Measurements from ENCODE around the gene ZNF70. TPM values are rescaled to one million over a fixed set of nuclear protein-coding genes. Genes with fewer than 3 reads are reported as not detected.

The ZNF70 gene
- total RNA-seq, 1 experiment from 2014 or later = 5.4 TPM

DNA sequence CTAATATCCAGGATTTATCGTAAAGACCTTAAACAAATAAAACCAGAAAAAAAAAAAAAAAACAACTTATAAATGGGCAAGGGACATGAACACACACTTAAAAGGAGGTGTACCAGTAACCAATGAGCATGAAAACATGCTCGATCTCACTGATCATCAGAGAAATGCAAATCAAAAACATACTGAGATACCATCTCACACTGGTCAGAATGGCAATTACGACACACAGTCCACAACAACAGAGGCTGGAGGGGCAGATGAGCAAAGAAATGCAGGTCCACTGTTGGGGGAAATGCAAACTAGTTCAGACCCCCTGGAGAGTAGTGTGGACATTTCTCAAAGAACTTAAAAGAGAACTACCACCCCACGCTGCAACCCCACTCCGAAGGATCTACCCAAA lies 46.9 kb downstream of the ZNF70 start:
- Mint-ChIP-seq H3K27ac (ENCODE audit: unreplicated experiment) (no peak overlapping the region), H3K36me3 (ENCODE audit: insufficient read depth, unreplicated experiment) (peaks cover 65% of the 10 kb centered on the region)
- POLR2A ChIA-PET = no interaction called here

DNA sequence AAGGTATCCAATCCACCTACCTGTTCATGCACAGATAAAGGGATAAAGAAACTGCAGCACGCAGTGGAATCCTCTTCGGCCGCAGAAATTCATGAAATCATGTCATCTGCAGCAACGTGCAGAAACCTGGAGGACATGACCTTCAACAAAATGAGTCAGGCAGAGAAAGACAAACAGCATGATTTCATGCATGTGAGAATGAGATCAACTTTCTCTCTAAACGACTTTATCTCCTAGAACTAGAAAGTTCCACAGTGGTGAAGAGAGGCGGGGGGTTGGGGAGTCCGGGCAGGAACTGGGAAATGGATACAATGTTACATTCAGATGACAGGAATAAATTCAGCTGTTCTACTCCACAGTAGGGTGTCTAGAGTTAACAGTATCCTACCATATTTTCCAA lies 50.2 kb downstream of the ZNF70 start:
- ChIA-PET CTCF (no interaction called here), POLR2A (no interaction called here)
- TF ChIP-seq, protein P1, sequence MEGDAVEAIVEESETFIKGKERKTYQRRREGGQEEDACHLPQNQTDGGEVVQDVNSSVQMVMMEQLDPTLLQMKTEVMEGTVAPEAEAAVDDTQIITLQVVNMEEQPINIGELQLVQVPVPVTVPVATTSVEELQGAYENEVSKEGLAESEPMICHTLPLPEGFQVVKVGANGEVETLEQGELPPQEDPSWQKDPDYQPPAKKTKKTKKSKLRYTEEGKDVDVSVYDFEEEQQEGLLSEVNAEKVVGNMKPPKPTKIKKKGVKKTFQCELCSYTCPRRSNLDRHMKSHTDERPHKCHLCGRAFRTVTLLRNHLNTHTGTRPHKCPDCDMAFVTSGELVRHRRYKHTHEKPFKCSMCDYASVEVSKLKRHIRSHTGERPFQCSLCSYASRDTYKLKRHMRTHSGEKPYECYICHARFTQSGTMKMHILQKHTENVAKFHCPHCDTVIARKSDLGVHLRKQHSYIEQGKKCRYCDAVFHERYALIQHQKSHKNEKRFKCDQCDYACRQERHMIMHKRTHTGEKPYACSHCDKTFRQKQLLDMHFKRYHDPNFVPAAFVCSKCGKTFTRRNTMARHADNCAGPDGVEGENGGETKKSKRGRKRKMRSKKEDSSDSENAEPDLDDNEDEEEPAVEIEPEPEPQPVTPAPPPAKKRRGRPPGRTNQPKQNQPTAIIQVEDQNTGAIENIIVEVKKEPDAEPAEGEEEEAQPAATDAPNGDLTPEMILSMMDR (IDR thresholded peaks at IDR 0.05; ENCODE audit: insufficient read depth in 1 of 2, low read depth in 1 of 2, low read length in 1 of 2, severe bottlenecking in 1 of 2, unreplicated experiment in 1 of 2) = no peak
- intact Hi-C loops (cut with micrococcal nuclease; ENCODE audit: unreplicated experiment) = no loop called here
- no TSS peak for BruUV-seq (replicated peaks)
- H3K27me3 Mint-ChIP-seq (ENCODE audit: insufficient read depth, unreplicated experiment) = no peaks in the 10 kb centered on the region
- H3K36me3 Mint-ChIP-seq (ENCODE audit: insufficient read depth, unreplicated experiment) = peaks cover 41% of the 10 kb centered on the region
- H3K9me3 ChIP-seq = no peaks in the 10 kb centered on the region
- no peaks in the 10 kb centered on the region for H3K4me1 ChIP-seq
- no peaks in the 10 kb centered on the region for H3K27me3 ChIP-seq (replicated peaks; ENCODE audit: control insufficient read depth, insufficient read depth, low read length)
- H3K4me1 Mint-ChIP-seq (ENCODE audit: low read depth, unreplicated experiment) = no peaks in the 10 kb centered on the region
- no peak for DNase-seq
- no peak overlapping the region for H3K27ac Mint-ChIP-seq (ENCODE audit: unreplicated experiment)
- H3K4me3 ChIP-seq (ENCODE audit: low read depth, low read length) = no peak overlapping the region
- H3K36me3 ChIP-seq (ENCODE audit: control insufficient read depth, insufficient read depth, low read length) = no peaks in the 10 kb centered on the region; the same call in 1 of the 2 replicates
- no peaks in the 10 kb centered on the region for H3K9me3 Mint-ChIP-seq (ENCODE audit: unreplicated experiment)
- H3K4me3 Mint-ChIP-seq (ENCODE audit: unreplicated experiment) = no peak overlapping the region

More for the DNA sequence above, 46.9 kb downstream of the ZNF70 start:
- H3K27me3 Mint-ChIP-seq (ENCODE audit: insufficient read depth, unreplicated experiment) = no peaks in the 10 kb centered on the region
- Histone ChIP-seq H3K27me3 (replicated peaks; ENCODE audit: control insufficient read depth, insufficient read depth, low read length) (no peaks in the 10 kb centered on the region), H3K4me1 (no peaks in the 10 kb centered on the region), H3K36me3 (ENCODE audit: control insufficient read depth, insufficient read depth, low read length) (no peaks in the 10 kb centered on the region), H3K4me3 (ENCODE audit: low read depth, low read length) (no peak overlapping the region), H3K9me3 (no peaks in the 10 kb centered on the region)
- H3K9me3 Mint-ChIP-seq (ENCODE audit: unreplicated experiment) = no peaks in the 10 kb centered on the region
- no peak overlapping the region for H3K4me3 Mint-ChIP-seq (ENCODE audit: unreplicated experiment)
- TF ChIP-seq, protein P1 (IDR thresholded peaks at IDR 0.05; ENCODE audit: insufficient read depth in 1 of 2, low read depth in 1 of 2, low read length in 1 of 2, severe bottlenecking in 1 of 2, unreplicated experiment in 1 of 2) = no peak
- no peaks in the 10 kb centered on the region for H3K4me1 Mint-ChIP-seq (ENCODE audit: low read depth, unreplicated experiment)
- intact Hi-C loops (cut with micrococcal nuclease; ENCODE audit: unreplicated experiment) = no loop called here
- DNase-seq = no peak
- CTCF ChIA-PET = no interaction called here
- BruUV-seq (replicated peaks) = no TSS peak

DNA sequence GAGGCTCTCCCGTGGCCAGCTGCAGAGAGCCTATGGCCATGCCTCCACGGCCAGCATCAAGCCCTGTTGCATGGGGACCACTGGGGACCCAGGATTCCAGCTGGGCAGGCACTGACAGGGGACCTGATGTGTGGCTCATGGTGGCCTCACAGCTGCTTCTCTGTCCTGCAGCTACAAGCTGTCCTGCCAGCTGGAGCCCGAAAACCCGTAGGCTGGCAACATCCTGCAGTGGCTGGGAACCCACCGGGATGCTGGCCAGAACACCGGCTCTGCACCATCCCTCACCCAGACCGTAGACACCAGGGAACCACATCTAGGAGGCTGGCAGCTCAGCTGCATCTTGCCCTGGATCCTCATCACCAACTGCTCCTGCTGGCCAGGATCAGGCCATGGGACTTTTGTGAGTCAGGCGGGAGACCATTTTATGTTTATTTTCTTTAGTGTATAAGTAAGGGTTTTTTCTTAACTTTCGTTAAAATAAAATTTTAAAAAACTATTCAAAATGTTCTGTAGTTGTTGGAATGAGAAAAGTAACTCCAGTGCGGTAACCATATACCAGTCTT lies 52.2 kb downstream of the ZNF70 start:
- ChIA-PET CTCF (no interaction called here), POLR2A (no interaction called here)
- Mint-ChIP-seq H3K4me3 (ENCODE audit: unreplicated experiment) (no peak overlapping the region), H3K27me3 (ENCODE audit: insufficient read depth, unreplicated experiment) (no peaks in the 10 kb centered on the region), H3K27ac (ENCODE audit: unreplicated experiment) (no peak overlapping the region), H3K36me3 (ENCODE audit: insufficient read depth, unreplicated experiment) (peaks cover 36% of the 10 kb centered on the region), H3K9me3 (ENCODE audit: unreplicated experiment) (no peaks in the 10 kb centered on the region), H3K4me1 (ENCODE audit: low read depth, unreplicated experiment) (no peaks in the 10 kb centered on the region)
- no TSS peak for BruUV-seq (replicated peaks)
- Histone ChIP-seq H3K4me3 (ENCODE audit: low read depth, low read length) (no peak overlapping the region), H3K4me1 (no peaks in the 10 kb centered on the region), H3K27me3 (replicated peaks; ENCODE audit: control insufficient read depth, insufficient read depth, low read length) (no peaks in the 10 kb centered on the region), H3K9me3 (no peaks in the 10 kb centered on the region), H3K36me3 (ENCODE audit: control insufficient read depth, insufficient read depth, low read length) (no peaks in the 10 kb centered on the region; the same call in 1 of the 2 replicates)
- no peak for DNase-seq
- intact Hi-C loops (cut with micrococcal nuclease; ENCODE audit: unreplicated experiment) = no loop called here
- TF ChIP-seq, protein P1 (IDR thresholded peaks at IDR 0.05; ENCODE audit: insufficient read depth in 1 of 2, low read depth in 1 of 2, low read length in 1 of 2, severe bottlenecking in 1 of 2, unreplicated experiment in 1 of 2) = no peak

All from Caco-2 (cell line).